Cardiac septum (tissue), 1 donor: ENCODE data around the gene CWF19L1. TPM values are rescaled to one million over a fixed set of nuclear protein-coding genes. Genes with fewer than 3 reads are reported as not detected.
"Not testable (repeated sequence)": the region's sequence is repeated elsewhere in the genome, so short reads cannot be mapped to it uniquely, and the experiment has no call there.

Experiments
- DNase-seq: peaks from one replicate; pipeline ENCODE4 v3.0.0-alpha.2; 2020; ENCODE audit warnings: low spot score
- intact Hi-C: fragments of 100-400 bp; cut with DNase I; formaldehyde crosslinking; loops from one replicate; pipeline ENCODE4 v1.14.0; 2022
- long read RNA-seq: library from polyadenylated mRNA; unstranded; transcript quantifications from one replicate; pipeline ENCODE4 v2.0.0, GENCODE V29; 2021
- total RNA-seq: library from RNA; stranded (reverse); fragmentation: NEBNext Ultra II Directional; extraction: Animal tissue kit (Norgen Biotek cat#: 25700); gene quantifications from one replicate; pipeline ENCODE4 v1.2.1, GENCODE V29; 2021
- donor health status: DM: no; HTN: no; CAD: no.

CWF19L1 gene
- total RNA-seq, result 15.9 TPM
- long read RNA-seq, partial matches to known transcripts, result 3 of 13 reads
- long read RNA-seq, other reads (novel, unspliced or antisense), result 7 of 13 reads

- intact Hi-C loops, result loop anchor here (2.0 to 5.0 kb wide), 2 partner anchors 15 to 80 kb away; partner anchors contain the start of gene ERLIN1
- DNase-seq, result peak; percentile 94
These were observed at the start of gene CWF19L1 for GRCh38 chr10:100267239-100268104. CWF19L1 (minus strand) TSS chr10:100267638; CDS start chr10:100267593, 45 bp downstream.

GRCh38 chr10:100315615-100316014, 48.2 kb upstream of the CWF19L1 start:
- DNase-seq, result no peak
- intact Hi-C loops, result no loop called here

- intact Hi-C loops, result no loop called here
- DNase-seq, result no peak
These were observed 43.9 kb upstream of the CWF19L1 start for GRCh38 chr10:100311298-100311697.

DNA sequence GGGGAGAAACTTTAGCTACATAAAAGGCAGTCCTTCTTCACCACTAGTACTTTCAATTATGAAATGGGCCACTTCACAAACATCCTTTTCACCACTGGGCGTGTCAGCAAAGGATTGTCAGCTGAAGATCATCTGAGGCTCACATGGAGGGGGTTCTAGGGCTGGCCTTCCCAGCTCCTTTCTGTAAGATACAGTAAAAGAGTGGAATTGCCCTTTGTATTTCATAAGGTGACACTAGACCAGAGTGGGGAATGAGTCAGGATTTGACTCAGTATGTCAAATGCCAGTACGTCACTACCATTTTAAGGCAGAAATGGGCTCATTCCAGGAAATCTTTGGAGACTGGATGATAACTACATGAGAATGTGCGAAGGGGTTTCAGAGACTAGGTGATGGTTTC, 40.2 kb upstream of the CWF19L1 start:
- no peak for DNase-seq
- intact Hi-C loops, result no loop called here

GRCh38 chr10:100306861-100307260, 39.4 kb upstream of the CWF19L1 start:
- intact Hi-C loops, result no loop called here
- no peak for DNase-seq

- DNase-seq, result no peak
- intact Hi-C loops, result no loop called here
These were observed 37.0 kb upstream of the CWF19L1 start for GRCh38 chr10:100304414-100304813.

- intact Hi-C loops, result no loop called here
- no peak for DNase-seq
These were observed 36.4 kb upstream of the CWF19L1 start for GRCh38 chr10:100303724-100304319.

GRCh38 chr10:100301123-100301522, 33.7 kb upstream of the CWF19L1 start:
- intact Hi-C loops, DNase-seq: not testable (repeated sequence)

- intact Hi-C loops, result no loop called here
- DNase-seq, result no peak
These were observed 29.8 kb upstream of the CWF19L1 start for GRCh38 chr10:100297242-100297641.

DNA sequence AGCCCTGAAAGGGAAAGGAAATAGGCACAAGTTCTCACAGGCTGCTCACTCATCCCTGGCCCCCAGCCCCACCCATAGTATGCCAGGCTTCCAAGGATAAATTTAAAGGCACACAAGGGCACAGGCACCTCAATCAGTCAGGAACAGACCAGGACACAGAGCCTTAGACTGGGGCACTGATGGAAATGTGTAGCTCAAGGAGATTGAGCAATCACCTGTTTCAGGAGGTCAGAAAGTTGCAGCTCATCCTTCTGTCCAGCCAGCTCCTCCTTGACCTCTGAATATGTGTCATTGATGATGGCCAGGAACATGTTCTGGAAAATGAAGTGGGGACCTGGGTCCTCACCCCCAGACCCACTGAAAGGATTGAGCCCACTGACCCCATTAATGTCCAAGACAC, 25.6 kb upstream of the CWF19L1 start:
- DNase-seq, result no peak
- intact Hi-C loops, result no loop called here

DNA sequence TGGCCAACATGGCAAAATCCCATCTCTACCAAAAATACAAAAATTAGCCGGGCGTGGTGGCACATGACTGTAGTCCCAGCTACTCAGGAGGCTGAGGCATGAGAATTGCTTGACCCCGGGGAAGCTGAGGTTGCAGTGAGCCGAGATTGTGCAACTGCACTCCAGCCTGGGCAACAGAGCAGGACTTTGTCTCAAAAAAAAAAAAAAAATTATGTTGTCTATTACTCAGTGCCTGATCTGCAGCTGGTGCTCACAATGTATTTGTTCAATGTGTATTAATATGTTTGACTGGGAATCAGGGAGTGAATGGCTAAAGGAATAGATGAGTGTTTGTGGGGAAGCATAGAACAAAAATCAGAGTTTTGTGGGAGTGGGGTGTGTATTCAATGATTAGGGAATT, 24.9 kb upstream of the CWF19L1 start:
- intact Hi-C loops, DNase-seq: not testable (repeated sequence)

DNA sequence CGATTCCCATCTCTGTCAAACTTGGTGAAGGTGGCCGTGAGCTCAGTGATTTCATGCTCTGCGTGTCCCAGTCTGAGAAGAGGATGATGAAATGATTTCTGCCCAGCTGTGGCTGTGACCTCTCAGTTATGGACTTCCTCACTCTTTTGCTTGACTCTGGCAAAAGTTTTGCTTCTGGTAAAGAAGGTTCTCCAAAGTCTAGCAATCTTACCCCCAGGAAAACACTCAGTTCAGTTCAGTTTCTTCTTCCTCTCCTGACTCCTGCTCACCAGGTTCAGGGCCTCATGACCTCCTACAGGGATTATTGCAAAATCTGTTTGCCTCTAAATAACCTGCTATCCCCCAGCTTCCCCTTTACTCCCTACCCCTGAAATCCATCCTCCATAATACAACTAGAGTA, 23.9 kb upstream of the CWF19L1 start:
- intact Hi-C loops, result no loop called here
- no peak for DNase-seq

GRCh38 chr10:100289641-100290040, 22.2 kb upstream of the CWF19L1 start:
- DNase-seq, result no peak
- intact Hi-C loops, result loop anchor here (5.0 kb wide), 1 partner anchor 238 kb away; the partner anchor contains the start of gene NDUFB8

DNA sequence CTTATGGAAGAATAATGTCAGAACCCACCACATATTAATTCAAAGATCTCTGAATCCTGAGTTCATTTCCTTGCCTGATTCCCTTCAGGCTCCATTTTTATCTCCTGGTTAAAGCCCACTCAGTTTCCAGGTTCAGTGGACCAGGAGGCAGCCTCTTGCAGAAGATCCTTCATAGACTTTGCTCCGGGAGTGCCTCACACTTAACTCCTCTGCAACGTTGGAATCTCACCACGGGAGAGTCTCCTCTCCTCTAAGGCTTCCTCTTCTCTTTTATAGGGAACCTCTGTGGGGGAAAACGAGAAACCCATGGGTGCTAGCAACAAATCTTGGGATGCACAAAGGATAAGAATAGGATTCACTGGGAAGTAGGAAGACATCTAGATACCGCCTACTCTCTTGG, 20.8 kb upstream of the CWF19L1 start:
- intact Hi-C loops, result loop anchor here (5.0 kb wide), 1 partner anchor 239 kb away; the partner anchor contains the start of gene NDUFB8

DNA sequence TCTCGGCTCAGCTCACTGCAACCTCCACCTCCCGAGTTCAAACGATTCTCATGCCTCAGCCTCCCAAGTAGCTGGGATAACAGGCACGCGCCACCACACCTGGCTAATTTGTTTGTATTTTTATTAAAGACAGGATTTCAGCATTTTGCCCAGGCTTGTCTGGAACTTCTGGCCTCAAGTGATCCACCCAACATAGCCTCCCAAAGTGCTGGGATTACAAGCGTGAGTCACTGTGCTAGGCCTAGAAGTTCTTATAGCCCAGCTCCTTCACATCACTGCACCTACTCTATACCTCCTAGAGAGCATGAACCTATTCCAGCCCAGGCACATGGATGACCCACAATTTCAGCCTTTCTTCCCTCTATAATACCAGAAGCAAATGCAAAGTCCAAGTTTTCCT, 20.3 kb upstream of the CWF19L1 start:
- no peak for DNase-seq
- intact Hi-C loops, result loop anchor here (5.0 kb wide), 1 partner anchor 240 kb away; the partner anchor contains the start of gene NDUFB8

More for the DNA sequence above, 20.8 kb upstream of the CWF19L1 start:
- no peak for DNase-seq

DNA sequence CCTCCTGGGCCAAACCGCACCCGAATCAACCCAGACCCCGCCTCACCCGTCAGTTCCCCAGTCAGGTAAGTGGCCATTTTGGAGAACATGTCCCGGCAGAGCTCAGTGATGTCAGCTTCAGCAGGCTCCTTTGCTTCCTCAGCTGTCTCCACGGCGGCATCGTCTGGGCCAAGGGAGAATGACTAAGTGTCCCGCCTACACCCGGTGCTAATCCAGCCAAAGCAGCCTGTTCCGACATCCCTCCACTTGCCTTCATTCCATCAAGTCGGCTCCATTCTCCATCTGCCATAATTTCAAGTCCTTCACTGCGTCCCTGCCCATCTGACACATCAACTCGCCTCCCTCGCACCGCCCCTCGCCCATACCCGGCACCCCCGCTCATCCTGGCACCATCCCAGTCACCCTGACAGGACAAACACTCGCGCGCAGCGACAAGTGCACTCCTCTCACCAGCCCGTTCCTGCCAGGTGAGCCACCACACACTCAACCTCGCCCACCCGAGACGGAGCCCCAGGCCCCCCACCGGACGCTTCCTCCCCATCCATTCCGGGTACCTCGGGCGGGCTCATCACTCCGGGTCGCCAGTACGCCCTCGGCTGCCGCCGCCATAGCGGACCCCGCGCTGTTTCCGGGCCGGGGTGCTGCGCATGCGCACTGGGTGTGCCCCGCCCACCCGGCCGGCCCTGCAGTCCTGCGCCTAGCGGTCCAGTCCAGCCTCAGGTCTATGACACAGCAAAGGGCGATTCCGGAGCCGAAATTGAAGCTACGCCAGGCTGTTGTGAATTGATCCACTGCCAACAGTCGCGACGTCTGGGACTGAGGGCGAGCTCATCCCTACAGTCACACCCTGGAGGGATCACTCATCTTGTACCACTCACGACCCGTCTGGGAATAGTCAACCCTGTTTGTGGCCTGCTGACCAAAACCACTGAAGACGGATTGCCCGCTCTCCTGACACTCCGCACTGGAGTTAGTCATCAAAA, 18.9 kb upstream of the CWF19L1 start, which contains the start of gene BLOC1S2:
Gene BLOC1S2, minus strand, starts transcription at position 630 of the 983 bp plus-strand sequence. Its CDS starts 21 bp downstream, at position 609.
- intact Hi-C loops, result loop anchor here (5.0 kb wide), 1 partner anchor 241 kb away; the partner anchor contains the start of gene NDUFB8
- peak; percentile 96 for DNase-seq

DNA sequence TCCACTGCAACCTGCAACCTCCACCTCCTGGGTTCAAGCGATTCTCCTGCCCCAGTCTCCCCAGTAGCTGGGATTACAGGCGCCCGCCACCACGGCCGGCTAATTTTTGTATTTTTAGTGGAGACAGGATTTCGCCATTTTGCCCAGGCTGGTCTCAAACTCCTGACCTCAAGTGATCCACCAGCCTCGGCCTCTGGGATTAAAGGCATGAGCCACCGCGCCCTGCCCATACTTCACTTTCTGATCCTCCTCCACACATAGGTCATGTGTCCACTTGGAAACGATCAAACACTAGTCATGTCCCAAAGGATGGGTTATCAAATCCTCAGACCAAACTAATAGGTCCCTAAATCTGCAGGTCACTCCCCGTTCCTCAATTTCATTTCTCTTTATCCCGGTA, 17.9 kb upstream of the CWF19L1 start:
- intact Hi-C loops, result loop anchor here (5.0 kb wide), 1 partner anchor 242 kb away; the partner anchor contains the start of gene NDUFB8
- DNase-seq, result not testable (repeated sequence)

- no peak for DNase-seq
- intact Hi-C loops, result loop anchor here (2.0 kb wide), 1 partner anchor 14 kb away; no protein-coding TSS in a partner anchor
These were observed 15.5 kb upstream of the CWF19L1 start for GRCh38 chr10:100282907-100283306.

DNA sequence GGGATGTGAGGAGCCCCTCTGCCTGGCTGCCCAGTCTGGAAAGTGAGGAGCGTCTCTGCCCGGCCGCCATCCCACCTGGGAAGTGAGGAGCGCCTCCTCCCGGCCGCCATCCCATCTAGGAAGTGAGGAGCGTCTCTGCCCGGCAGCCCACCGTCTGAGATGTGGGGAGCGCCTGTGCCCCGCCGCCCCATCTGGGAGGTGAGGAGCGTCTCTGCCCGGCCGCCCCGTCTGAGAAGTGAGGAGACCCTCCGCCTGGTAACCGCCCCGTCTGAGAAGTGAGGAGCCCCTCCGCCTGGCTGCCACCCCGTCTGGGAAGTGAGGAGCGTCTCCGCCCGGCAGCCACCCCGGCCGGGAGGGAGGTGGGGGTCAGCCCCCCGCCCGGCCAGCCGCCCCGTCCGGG, 9.5 kb upstream of the CWF19L1 start:
- intact Hi-C loops, DNase-seq: not testable (repeated sequence)
